Skeletal muscle tissue (tissue), 4 donors: ENCODE measurements around the gene MYH16. TPM values are rescaled to one million over a fixed set of nuclear protein-coding genes. Genes with fewer than 3 reads are reported as not detected.

Experiments used
- H3K27ac ChIP-seq: one replicate; pipeline ENCODE4 v1.7.0; 2013; ENCODE audit warnings: mild to moderate bottlenecking, low read depth, low read length, inconsistent platforms
- H3K27me3 ChIP-seq, 3 donors: one replicate each; pipeline ENCODE4 v1.7.0; 2013; ENCODE audit warnings: low read length in 3 of 3; ENCODE audit not compliant: control insufficient read depth in 3 of 3, insufficient read depth in 3 of 3
- H3K36me3 ChIP-seq, 3 donors: one replicate each; pipeline ENCODE4 v1.7.0; 2013; ENCODE audit warnings: low read length in 3 of 3; ENCODE audit not compliant: control insufficient read depth in 3 of 3, insufficient read depth in 3 of 3
- H3K4me1 ChIP-seq, 3 donors: one replicate each; pipeline ENCODE4 v1.7.0; 2013; ENCODE audit warnings: low read length in 3 of 3, mild to moderate bottlenecking in 3 of 3; ENCODE audit not compliant: control insufficient read depth in 3 of 3, insufficient read depth in 3 of 3
- H3K4me3 ChIP-seq, 3 donors: one replicate each; pipeline ENCODE4 v1.7.0; 2013; ENCODE audit warnings: low read length in 3 of 3
- H3K9ac ChIP-seq, 3 donors: one replicate each; pipeline ENCODE4 v1.7.0; 2013; ENCODE audit warnings: low read length in 3 of 3, mild to moderate bottlenecking in 3 of 3, moderate library complexity in 2 of 3, low read depth in 1 of 3
- H3K9me3 ChIP-seq, 3 donors: one replicate each; pipeline ENCODE4 v1.7.0; 2013; ENCODE audit warnings: low read length in 3 of 3; ENCODE audit not compliant: control insufficient read depth in 3 of 3
- total RNA-seq: library from RNA; depleted of rRNA; stranded (reverse); fragments of >200 nt; gene quantifications from one replicate; pipeline ENCODE4 v1.2.3, GENCODE V29; 2014
- donor health status: Osteomylitis.

The MYH16 gene
- total RNA-seq, 1 donor from 2014 or later, result not detected

DNA sequence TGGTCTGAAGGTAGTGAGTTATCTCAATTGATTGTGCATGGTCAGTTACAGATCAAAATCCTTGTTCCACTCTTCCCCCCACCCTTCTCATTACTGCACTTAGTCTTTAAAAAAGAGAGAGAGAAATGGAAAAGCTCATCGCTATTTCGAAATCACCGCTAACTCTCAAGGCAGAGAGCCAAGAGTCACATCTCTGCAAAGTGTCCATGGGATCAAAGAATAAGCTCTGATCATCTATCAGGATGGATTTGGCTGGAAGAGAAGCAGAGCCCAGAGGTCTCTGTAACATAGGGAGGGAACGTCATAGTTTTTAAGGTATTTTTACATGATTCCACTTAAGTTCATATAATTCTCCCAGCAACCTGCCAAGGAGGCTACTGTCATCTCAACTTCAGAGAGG, 30.0 kb upstream of the MYH16 start:
- Histone ChIP-seq H3K27ac (no peak overlapping the region), H3K4me3 (no peak overlapping the region), H3K27me3 (peaks cover 0 to 6% (median 5%) of the 10 kb centered on the region in 3 donors)

GRCh38 chr7:99243751-99244337, 28.8 kb upstream of the MYH16 start:
- Histone ChIP-seq H3K4me1 (no peaks in the 10 kb centered on the region), H3K9me3 (no peaks in the 10 kb centered on the region), H3K27me3 (peaks cover 0 to 6% (median 2%) of the 10 kb centered on the region in 3 donors), H3K36me3 (no peaks in the 10 kb centered on the region), H3K4me3 (no peak overlapping the region), H3K27ac (no peak overlapping the region), H3K9ac (no peak overlapping the region)

More for the DNA sequence above, 30.0 kb upstream of the MYH16 start:
- no peaks in the 10 kb centered on the region for H3K36me3 ChIP-seq
- no peaks in the 10 kb centered on the region for H3K4me1 ChIP-seq
- no peaks in the 10 kb centered on the region for H3K9me3 ChIP-seq
- H3K9ac ChIP-seq, result no peak overlapping the region

- Histone ChIP-seq H3K27me3 (no peaks in the 10 kb centered on the region), H3K27ac (no peak overlapping the region), H3K4me1 (no peaks in the 10 kb centered on the region), H3K4me3 (no peak overlapping the region), H3K36me3 (no peaks in the 10 kb centered on the region), H3K9ac (no peak overlapping the region), H3K9me3 (no peaks in the 10 kb centered on the region)
Measured at GRCh38 chr7:99244939-99245338, 27.7 kb upstream of the MYH16 start.

GRCh38 chr7:99248391-99249095, 24.1 kb upstream of the MYH16 start:
- Histone ChIP-seq H3K36me3 (no peaks in the 10 kb centered on the region), H3K27ac (no peak overlapping the region), H3K9me3 (no peaks in the 10 kb centered on the region), H3K4me3 (no peak overlapping the region), H3K27me3 (peaks cover 0 to 4% (median 2%) of the 10 kb centered on the region in 3 donors), H3K4me1 (no peaks in the 10 kb centered on the region), H3K9ac (no peak overlapping the region)

GRCh38 chr7:99249985-99250575, 22.6 kb upstream of the MYH16 start:
- peaks cover 0 to 4% (median 2%) of the 10 kb centered on the region in 3 donors for H3K27me3 ChIP-seq

DNA sequence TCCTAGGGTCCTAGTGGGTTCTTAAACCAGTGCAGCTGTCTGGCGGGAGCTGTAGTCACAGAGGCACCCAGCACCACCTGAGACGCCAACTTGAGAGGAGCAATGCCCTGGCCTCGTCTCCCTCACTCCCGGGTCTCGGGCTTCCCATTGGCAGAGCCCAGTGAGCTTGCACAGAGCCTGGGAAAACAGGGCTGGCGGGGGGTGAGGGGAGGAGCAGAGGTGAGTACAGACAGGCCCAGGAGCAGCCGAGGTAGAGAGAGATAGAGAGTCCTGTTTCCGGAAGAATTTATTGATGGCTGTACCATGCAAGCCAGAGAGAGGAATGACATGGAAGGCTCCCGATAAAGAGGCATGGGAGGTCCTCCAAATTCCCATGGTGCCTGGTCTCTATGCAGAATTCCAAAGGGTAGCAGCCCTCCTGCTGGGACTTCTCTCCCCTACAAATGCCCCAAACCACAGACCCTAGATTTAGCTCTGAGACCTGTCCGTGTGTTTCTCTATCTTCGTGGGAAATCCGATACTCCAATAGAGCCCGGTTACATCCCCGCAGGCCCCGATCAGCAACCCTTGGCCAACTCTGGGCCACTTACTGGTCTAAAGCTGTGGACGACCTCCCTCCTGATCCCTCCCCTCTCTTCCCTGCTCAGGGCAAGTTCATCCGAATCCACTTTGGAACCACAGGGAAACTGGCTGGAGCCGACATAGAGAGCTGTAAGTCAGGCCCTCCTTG, 20.3 kb upstream of the MYH16 start:
- no peaks in the 10 kb centered on the region for H3K36me3 ChIP-seq
- no peak overlapping the region for H3K9ac ChIP-seq
- H3K9me3 ChIP-seq, result no peaks in the 10 kb centered on the region
- peaks cover 0 to 7% (median 2%) of the 10 kb centered on the region in 3 donors for H3K27me3 ChIP-seq
- no peak overlapping the region for H3K4me3 ChIP-seq
- H3K27ac ChIP-seq, result no peak overlapping the region
- H3K4me1 ChIP-seq, result no peaks in the 10 kb centered on the region

More at GRCh38 chr7:99249985-99250575, 22.6 kb upstream of the MYH16 start:
- Histone ChIP-seq H3K27ac (no peak overlapping the region), H3K9ac (no peak overlapping the region), H3K9me3 (no peaks in the 10 kb centered on the region), H3K36me3 (no peaks in the 10 kb centered on the region), H3K4me1 (no peaks in the 10 kb centered on the region), H3K4me3 (no peak overlapping the region)

GRCh38 chr7:99253369-99253768, 19.3 kb upstream of the MYH16 start:
- Histone ChIP-seq H3K27me3 (peaks cover 0 to 8% (median 2%) of the 10 kb centered on the region in 3 donors), H3K27ac (no peak overlapping the region), H3K4me1 (no peaks in the 10 kb centered on the region), H3K4me3 (no peak overlapping the region), H3K36me3 (no peaks in the 10 kb centered on the region), H3K9me3 (no peaks in the 10 kb centered on the region), H3K9ac (no peak overlapping the region)

DNA sequence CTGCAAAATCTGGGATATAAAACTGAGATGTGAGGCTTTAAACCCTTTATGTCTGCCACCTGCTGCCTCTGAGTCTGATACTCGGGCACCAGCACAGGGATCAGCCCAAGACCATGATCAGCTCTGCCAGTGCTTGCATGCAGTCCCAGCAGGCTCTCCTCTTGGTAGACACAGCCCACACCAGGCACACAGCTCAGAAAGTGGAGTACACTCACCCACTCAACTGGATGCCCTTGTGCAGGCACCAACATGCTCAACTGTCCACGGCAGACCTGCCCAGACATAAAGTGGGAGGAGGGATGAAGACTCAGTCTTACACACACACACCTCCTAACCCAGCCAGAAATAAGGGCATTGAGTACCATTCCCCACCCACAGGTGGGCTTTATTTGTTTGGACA, 18.2 kb upstream of the MYH16 start:
- Histone ChIP-seq H3K9ac (no peak overlapping the region), H3K27ac (no peak overlapping the region), H3K4me1 (no peaks in the 10 kb centered on the region), H3K4me3 (no peak overlapping the region), H3K36me3 (no peaks in the 10 kb centered on the region), H3K9me3 (no peaks in the 10 kb centered on the region), H3K27me3 (peaks cover 0 to 8% (median 2%) of the 10 kb centered on the region in 3 donors)

- Histone ChIP-seq H3K36me3 (no peaks in the 10 kb centered on the region), H3K4me3 (no peak overlapping the region), H3K9me3 (no peaks in the 10 kb centered on the region), H3K27ac (no peak overlapping the region), H3K9ac (no peak overlapping the region), H3K27me3 (peaks cover 0 to 8% (median 8%) of the 10 kb centered on the region in 3 donors), H3K4me1 (no peaks in the 10 kb centered on the region)
Measured at GRCh38 chr7:99255463-99255862, 17.2 kb upstream of the MYH16 start.
